ENCODE results near the gene SLC51A. TPM values are rescaled to one million over a fixed set of nuclear protein-coding genes. Genes with fewer than 3 reads are reported as not detected.

The SLC51A gene
- total RNA-seq, 1 experiment from 2014 or later: not detected

Other genes with a start within 250 kb of the SLC51A start
- gene TFRC, start 134.4 kb upstream of the SLC51A start, total RNA-seq (2014; rRNA removed; shearing (Covaris generic)): 147 and 169 TPM in 2 replicates
- not detected in 2 replicates for gene ZDHHC19, start 5.1 kb upstream of the SLC51A start, total RNA-seq (2014; rRNA removed; shearing (Covaris generic))
- gene PCYT1A, start 71.2 kb downstream of the SLC51A start, total RNA-seq (2014; rRNA removed; shearing (Covaris generic)): 64.6 and 81.6 TPM in 2 replicates
- gene DYNLT2B, start 101.7 kb downstream of the SLC51A start, total RNA-seq (2014; rRNA removed; shearing (Covaris generic)): 34.6 and 37.2 TPM in 2 replicates
- gene TM4SF19, start 121.9 kb downstream of the SLC51A start, total RNA-seq (2014; rRNA removed; shearing (Covaris generic)): 3.9 and 4.6 TPM in 2 replicates
- gene UBXN7, start 215.9 kb downstream of the SLC51A start, total RNA-seq (2014; rRNA removed; shearing (Covaris generic)): 10.8 and 12.3 TPM in 2 replicates

Measured in RPMI7951 (cell line).